A549 (cell line): ENCODE results near the gene MED17. TPM values are rescaled to one million over a fixed set of nuclear protein-coding genes. Genes with fewer than 3 reads are reported as not detected.

Experiments used
- ATAC-seq, 2 experiments: fragments of 200-7000 bp in 1 of 2; fragments of >200 bp in 1 of 2; cut with Nextera tagmentation in 1 of 2; cut with Tn5 transposase in 1 of 2; 3 replicates each; pipeline versions ENCODE4 v1.8.0 to v1.9.1; 2018 to 2020; ENCODE audit warnings: mild to moderate bottlenecking in 1 of 2, moderate library complexity in 1 of 2
- CTCF ChIA-PET: fragments of 300-600 bp; sonication (Branson Sonifier 250); formaldehyde crosslinking; extraction: SDS; loops from one replicate; lab custom pipeline; 2021; ENCODE audit warnings: antibody characterized with exemption, inconsistent platforms; lab: Yijun Ruan, JAX
- POLR2A ChIA-PET: fragments of 350-600 bp; formaldehyde crosslinking; extraction: SDS; loops from one replicate; lab custom pipeline; 2021; ENCODE audit warnings: antibody characterized with exemption, inconsistent platforms; lab: Yijun Ruan, JAX
- DNase-seq, 2 experiments: peaks; one replicate each; pipeline versions ENCODE4 v3.0.0 to v3.0.0-alpha.2; 2011 to 2016; ENCODE audit warnings: low read depth in 1 of 2, low spot score in 1 of 2
- FAIRE-seq: peaks from 2 replicates; lab custom pipeline; 2011; peaks lifted over from hg19 to GRCh38; lab: Jason Lieb, UNC
- H3K27ac ChIP-seq, 2 experiments: fragments of >200 bp; sonication (Bioruptor Twin); formaldehyde crosslinking; 3 replicates each; pipeline ENCODE4 v1.5.1; 2016 to 2017
- H3K4me1 ChIP-seq: fragments of >200 bp; sonication (Bioruptor Twin); formaldehyde crosslinking; 3 replicates; pipeline ENCODE4 v1.6.1; 2016
- H3K4me2 ChIP-seq: fragments of >200 bp; sonication (Bioruptor Twin); formaldehyde crosslinking; 3 replicates; pipeline ENCODE4 v1.6.1; 2016
- H3K4me3 ChIP-seq: fragments of >200 bp; sonication (Bioruptor Twin); formaldehyde crosslinking; 3 replicates; pipeline ENCODE4 v1.5.1; 2016
- H3K9me3 ChIP-seq: fragments of >200 bp; sonication (Bioruptor Twin); formaldehyde crosslinking; 3 replicates; pipeline ENCODE4 v1.6.1; 2016
- BHLHE40 ChIP-seq: IDR thresholded peaks from 2 replicates; pipeline ENCODE4 v1.6.1; 2012; ENCODE audit warnings: low read depth, low read length, inconsistent platforms
- CBX2 ChIP-seq: fragments of 200-600 bp; sonication (generic); IDR thresholded peaks from 2 replicates; pipeline ENCODE4 v1.6.1; 2016; ENCODE audit warnings: low read depth, mild to moderate bottlenecking, borderline replicate concordance
- CEBPB ChIP-seq, 2 experiments: fragments of >200 bp in 1 of 2; sonication (Bioruptor Twin) in 1 of 2; formaldehyde crosslinking in 1 of 2; IDR thresholded peaks; 2 replicates each; pipeline ENCODE4 v1.6.1; 2012 to 2016
- ELK1 ChIP-seq: fragments of 150-350 bp; IDR thresholded peaks from 2 replicates; pipeline ENCODE4 v1.6.1; 2014; ENCODE audit warnings: low read depth, mild to moderate bottlenecking, low read length
- ESRRA ChIP-seq: fragments of 150-350 bp; IDR thresholded peaks from 2 replicates; pipeline ENCODE4 v1.6.1; 2014; ENCODE audit warnings: mild to moderate bottlenecking, low read length, borderline replicate concordance
- FOSB ChIP-seq: fragments of 250-450 bp; sonication (Bioruptor Pico); IDR thresholded peaks from 2 replicates; pipeline ENCODE4 v1.5.0; 2020; ENCODE audit warnings: mild to moderate bottlenecking, moderate library complexity
- FOSL2 ChIP-seq, 2 experiments: fragments of 450-650 bp in 1 of 2; fragments of >200 bp in 1 of 2; sonication (Bioruptor Twin) in 1 of 2; formaldehyde crosslinking; IDR thresholded peaks; 2 replicates each; pipeline versions ENCODE4 v1.5.0 to v1.6.1; 2016 to 2020; ENCODE audit warnings: mild to moderate bottlenecking in 1 of 2, moderate library complexity in 1 of 2
- FOXS1 ChIP-seq: fragments of 250-450 bp; sonication (Bioruptor Pico); IDR thresholded peaks from 2 replicates; pipeline ENCODE4 v1.5.0; 2020; ENCODE audit warnings: mild to moderate bottlenecking, moderate library complexity
- GATA3 ChIP-seq: IDR thresholded peaks from 2 replicates; pipeline ENCODE4 v1.6.1; 2012; ENCODE audit warnings: borderline replicate concordance
- HDAC2 ChIP-seq: fragments of 200-600 bp; sonication (generic); IDR thresholded peaks from 2 replicates; pipeline ENCODE4 v1.6.1; 2016
- HEYL ChIP-seq: fragments of 250-450 bp; sonication (Bioruptor Pico); IDR thresholded peaks from 2 replicates; pipeline ENCODE4 v1.8.0; 2021; ENCODE audit warnings: mild to moderate bottlenecking, moderate library complexity
- HOXA7 ChIP-seq: fragments of 250-450 bp; sonication (Bioruptor Pico); IDR thresholded peaks from 2 replicates; pipeline ENCODE4 v1.5.0; 2020; ENCODE audit warnings: mild to moderate bottlenecking, moderate library complexity
- HOXB5 ChIP-seq: fragments of 250-450 bp; sonication (Bioruptor Pico); IDR thresholded peaks from 2 replicates; pipeline ENCODE4 v1.5.0; 2020; ENCODE audit warnings: mild to moderate bottlenecking, moderate library complexity
- KDM1A ChIP-seq: fragments of 200-600 bp; sonication (generic); IDR thresholded peaks from 2 replicates; pipeline ENCODE4 v1.6.1; 2016; ENCODE audit warnings: low read depth, mild to moderate bottlenecking
- KDM5A ChIP-seq: fragments of 200-600 bp; sonication (generic); IDR thresholded peaks from 2 replicates; pipeline ENCODE4 v1.6.1; 2016; ENCODE audit warnings: antibody characterized with exemption, mild to moderate bottlenecking
- MAFK ChIP-seq: fragments of 450-650 bp; IDR thresholded peaks from 2 replicates; pipeline ENCODE4 v1.6.1; 2014; ENCODE audit not compliant: partially characterized antibody
- MYC ChIP-seq: IDR thresholded peaks from 2 replicates; pipeline ENCODE4 v1.6.1; 2012; ENCODE audit warnings: mild to moderate bottlenecking, inconsistent platforms, low read length, improper control_type of control experiment, borderline replicate concordance
- NFE2L2 ChIP-seq: fragments of 150-350 bp; conservative IDR thresholded peaks from 2 replicates; pipeline ENCODE4 v1.6.1; 2014; ENCODE audit warnings: low read length
- PBX3 ChIP-seq: IDR thresholded peaks from 2 replicates; pipeline ENCODE4 v1.6.1; 2012
- PHF8 ChIP-seq: fragments of 200-600 bp; sonication (generic); IDR thresholded peaks from 2 replicates; pipeline ENCODE4 v1.6.1; 2016; ENCODE audit warnings: low read depth, mild to moderate bottlenecking, antibody characterized with exemption, moderate library complexity, borderline replicate concordance
- POLR2AphosphoS2 ChIP-seq: conservative IDR thresholded peaks from 2 replicates; pipeline ENCODE4 v1.6.1; 2012; ENCODE audit warnings: low read length, improper control_type of control experiment, inconsistent platforms
- RAD21 ChIP-seq, 2 experiments: fragments of >200 bp in 1 of 2; sonication (Bioruptor Twin) in 1 of 2; formaldehyde crosslinking in 1 of 2; IDR thresholded peaks in 1 of 2; conservative IDR thresholded peaks in 1 of 2; 2 replicates in 1 of 2; 3 replicates in 1 of 2; pipeline ENCODE4 v1.6.1; 2012 to 2018; ENCODE audit warnings: inconsistent platforms in 1 of 2
- RARB ChIP-seq: fragments of 250-450 bp; sonication (Bioruptor Pico); IDR thresholded peaks from 2 replicates; pipeline ENCODE4 v1.8.0; 2021; ENCODE audit warnings: mild to moderate bottlenecking, moderate library complexity
- RFX5 ChIP-seq: fragments of 450-650 bp; IDR thresholded peaks from 2 replicates; pipeline ENCODE4 v1.7.1; 2014; ENCODE audit warnings: antibody characterized with exemption, mild to moderate bottlenecking, moderate library complexity
- RNF2 ChIP-seq: fragments of 200-600 bp; sonication (generic); IDR thresholded peaks from 2 replicates; pipeline ENCODE4 v1.6.1; 2016; ENCODE audit warnings: low read depth, mild to moderate bottlenecking, antibody characterized with exemption, moderate library complexity, borderline replicate concordance
- SMC3 ChIP-seq: fragments of >200 bp; sonication (Bioruptor Twin); formaldehyde crosslinking; IDR thresholded peaks from 3 replicates; pipeline ENCODE4 v1.6.1; 2018; ENCODE audit warnings: inconsistent platforms
- SREBF2 ChIP-seq: fragments of 450-650 bp; IDR thresholded peaks from 2 replicates; pipeline ENCODE4 v1.6.1; 2014; ENCODE audit warnings: mild to moderate bottlenecking, moderate library complexity
- TP53 ChIP-seq: fragments of 250-450 bp; sonication (Bioruptor Pico); IDR thresholded peaks from 2 replicates; pipeline ENCODE4 v1.5.0; 2021; ENCODE audit warnings: mild to moderate bottlenecking, moderate library complexity
- ZC3H11A ChIP-seq: fragments of 450-650 bp; IDR thresholded peaks from 2 replicates; pipeline ENCODE4 v1.6.1; 2014; ENCODE audit warnings: antibody characterized with exemption, mild to moderate bottlenecking
- ZNF302 ChIP-seq: fragments of 250-450 bp; sonication (Bioruptor Pico); IDR thresholded peaks from 2 replicates; pipeline ENCODE4 v1.9.0; 2021; ENCODE audit warnings: inconsistent platforms, mild to moderate bottlenecking, moderate library complexity
- ZSCAN20 ChIP-seq: fragments of 250-450 bp; sonication (Bioruptor Pico); IDR thresholded peaks from 2 replicates; pipeline ENCODE4 v1.8.0; 2022; ENCODE audit warnings: mild to moderate bottlenecking, moderate library complexity
- WGBS: methylation state at CpG from one replicate; pipeline ENCODE4 v1.1.6; 2017; ENCODE audit errors: missing lambda C conversion rate; 5-methylcytosine and 5-hydroxymethylcytosine counted together
- polyA minus RNA-seq: library from RNA; depleted of rRNA, polyadenylated mRNA; stranded (reverse); fragments of >200 nt; gene quantifications from 2 replicates; pipeline ENCODE4 v1.2.3, GENCODE V29; 2011; rRNA and poly(A)+ RNA removed
- polyA plus RNA-seq, 4 experiments: library from polyadenylated mRNA; depleted of rRNA in 3 of 4; stranded (reverse); fragments of >200 nt; fragmentation: RNase III in 1 of 4; extraction: RNeasy Plus Mini Kit Qiagen cat#74134 plus additional on column Dnase treatment in 1 of 4; gene quantifications; 2 replicates in 3 of 4; 3 replicates in 1 of 4; pipeline ENCODE4 v1.2.3, GENCODE V29; 2011 to 2017
- TF ChIP-seq, protein P1 (sequence below): fragments of >200 bp; sonication (Bioruptor Twin); formaldehyde crosslinking; IDR thresholded peaks from 2 replicates; pipeline ENCODE4 v1.6.1; 2016
- TF ChIP-seq, protein P2 (sequence below): fragments of 250-450 bp; sonication (Bioruptor Pico); IDR thresholded peaks from 2 replicates; pipeline ENCODE4 v1.5.0; 2021; ENCODE audit warnings: mild to moderate bottlenecking, moderate library complexity, borderline replicate concordance
- TF ChIP-seq, protein P3 (sequence below): IDR thresholded peaks from 2 replicates; pipeline ENCODE4 v1.6.1; 2012

The MED17 gene, protein sequence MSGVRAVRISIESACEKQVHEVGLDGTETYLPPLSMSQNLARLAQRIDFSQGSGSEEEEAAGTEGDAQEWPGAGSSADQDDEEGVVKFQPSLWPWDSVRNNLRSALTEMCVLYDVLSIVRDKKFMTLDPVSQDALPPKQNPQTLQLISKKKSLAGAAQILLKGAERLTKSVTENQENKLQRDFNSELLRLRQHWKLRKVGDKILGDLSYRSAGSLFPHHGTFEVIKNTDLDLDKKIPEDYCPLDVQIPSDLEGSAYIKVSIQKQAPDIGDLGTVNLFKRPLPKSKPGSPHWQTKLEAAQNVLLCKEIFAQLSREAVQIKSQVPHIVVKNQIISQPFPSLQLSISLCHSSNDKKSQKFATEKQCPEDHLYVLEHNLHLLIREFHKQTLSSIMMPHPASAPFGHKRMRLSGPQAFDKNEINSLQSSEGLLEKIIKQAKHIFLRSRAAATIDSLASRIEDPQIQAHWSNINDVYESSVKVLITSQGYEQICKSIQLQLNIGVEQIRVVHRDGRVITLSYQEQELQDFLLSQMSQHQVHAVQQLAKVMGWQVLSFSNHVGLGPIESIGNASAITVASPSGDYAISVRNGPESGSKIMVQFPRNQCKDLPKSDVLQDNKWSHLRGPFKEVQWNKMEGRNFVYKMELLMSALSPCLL
- polyA plus RNA-seq (2011; rRNA removed) (19.2 and 20.3 TPM in 2 replicates), polyA plus RNA-seq (2017; fragmentation: RNase III; extraction: RNeasy Plus Mini Kit Qiagen cat#74134 plus additional on column Dnase treatment) (16.2 to 16.7 TPM (median 16.6 TPM) in 3 replicates), polyA minus RNA-seq (8.6 and 9.9 TPM in 2 replicates)
- 9.1 and 9.5 TPM in 2 replicates for polyA plus RNA-seq (2012; cell fraction: cytosol; rRNA removed)
- 22.6 and 23.7 TPM in 2 replicates for polyA plus RNA-seq (2012; cell fraction: nucleus; rRNA removed)

GRCh38 chr11:93784145-93784934, at the start of gene MED17:
Gene MED17, plus strand, starts transcription at chr11:93784282. Its CDS starts 232 bp downstream, at chr11:93784514.
- H3K4me3 ChIP-seq, result peak within 1 kb of the TSS; percentile 83
- TF ChIP-seq HEYL, result no peak
- no peak for TF ChIP-seq ZNF302 (CRISPR knock-in tag)
- TF ChIP-seq, protein P1, sequence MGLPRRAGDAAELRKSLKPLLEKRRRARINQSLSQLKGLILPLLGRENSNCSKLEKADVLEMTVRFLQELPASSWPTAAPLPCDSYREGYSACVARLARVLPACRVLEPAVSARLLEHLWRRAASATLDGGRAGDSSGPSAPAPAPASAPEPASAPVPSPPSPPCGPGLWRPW, result no peak
- TF ChIP-seq, protein P2, sequence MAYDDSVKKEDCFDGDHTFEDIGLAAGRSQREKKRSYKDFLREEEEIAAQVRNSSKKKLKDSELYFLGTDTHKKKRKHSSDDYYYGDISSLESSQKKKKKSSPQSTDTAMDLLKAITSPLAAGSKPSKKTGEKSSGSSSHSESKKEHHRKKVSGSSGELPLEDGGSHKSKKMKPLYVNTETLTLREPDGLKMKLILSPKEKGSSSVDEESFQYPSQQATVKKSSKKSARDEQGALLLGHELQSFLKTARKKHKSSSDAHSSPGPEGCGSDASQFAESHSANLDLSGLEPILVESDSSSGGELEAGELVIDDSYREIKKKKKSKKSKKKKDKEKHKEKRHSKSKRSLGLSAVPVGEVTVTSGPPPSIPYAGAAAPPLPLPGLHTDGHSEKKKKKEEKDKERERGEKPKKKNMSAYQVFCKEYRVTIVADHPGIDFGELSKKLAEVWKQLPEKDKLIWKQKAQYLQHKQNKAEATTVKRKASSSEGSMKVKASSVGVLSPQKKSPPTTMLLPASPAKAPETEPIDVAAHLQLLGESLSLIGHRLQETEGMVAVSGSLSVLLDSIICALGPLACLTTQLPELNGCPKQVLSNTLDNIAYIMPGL (CRISPR knock-in tag), result no peak; the same call in 1 of the 2 replicates
- no peak for TF ChIP-seq NFE2L2
- TF ChIP-seq CEBPB (IDR thresholded peaks at IDR 0.05), result no peak
- TF ChIP-seq HDAC2, result no peak
- TF ChIP-seq ESRRA, result no peak
- TF ChIP-seq MAFK, result no peak
- TF ChIP-seq FOSB, result no peak
- no peak for TF ChIP-seq HOXA7 (CRISPR knock-in tag)
- TF ChIP-seq CBX2, result no peak
- no peak for TF ChIP-seq HOXB5 (CRISPR knock-in tag)
- no peak for TF ChIP-seq ZC3H11A
- TF ChIP-seq FOXS1, result no peak
- TF ChIP-seq TP53 (CRISPR knock-in tag), result no peak
- 0 out of 5 replicates have a peak, but pooled peaks of 1 of the 2 experiments have one; percentile 7 for TF ChIP-seq RAD21 (conservative IDR thresholded peaks at IDR 0.05 in 1 of 2, IDR thresholded peaks at IDR 0.05 in 1 of 2)
- TF ChIP-seq PBX3, result 0 out of 2 replicates have a peak, but pooled peaks have one; percentile 48
- TF ChIP-seq BHLHE40, result no peak
- TF ChIP-seq PHF8, result peak; percentile 79
- no peak for TF ChIP-seq GATA3
- no peak for TF ChIP-seq KDM1A
- TF ChIP-seq ELK1, result no peak
- TF ChIP-seq MYC, result no peak
- TF ChIP-seq SMC3, result no peak
- no peak for TF ChIP-seq RNF2
- no peak for TF ChIP-seq POLR2AphosphoS2
- TF ChIP-seq RFX5, result no peak
- no peak for TF ChIP-seq FOSL2 (IDR thresholded peaks at IDR 0.05)
- peak; percentile 59 for TF ChIP-seq FOSL2 (CRISPR knock-in tag; IDR thresholded peaks at IDR 0.05)
- TF ChIP-seq KDM5A, result no peak
- TF ChIP-seq RARB (CRISPR knock-in tag), result no peak
- TF ChIP-seq ZSCAN20 (CRISPR knock-in tag), result no peak
- no peak for TF ChIP-seq SREBF2
- TF ChIP-seq, protein P3, sequence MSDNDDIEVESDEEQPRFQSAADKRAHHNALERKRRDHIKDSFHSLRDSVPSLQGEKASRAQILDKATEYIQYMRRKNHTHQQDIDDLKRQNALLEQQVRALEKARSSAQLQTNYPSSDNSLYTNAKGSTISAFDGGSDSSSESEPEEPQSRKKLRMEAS, result peak; percentile 67

More at GRCh38 chr11:93784145-93784934, at the start of gene MED17:
- Histone ChIP-seq H3K27ac (peak within 1 kb of the TSS; percentile 91 to 99), H3K9me3 (no peaks in the 10 kb centered on the region), H3K4me2 (peak within 1 kb of the TSS; percentile 88), H3K4me1 (peaks cover 20% of the 10 kb centered on the region)
- WGBS, result under 1% methylated on average over 34 of the region's 72 CpGs
- ATAC-seq (peak; percentile 99), FAIRE-seq (no peak), DNase-seq (peak; percentile 89 to 90)
- CTCF ChIA-PET, result interaction anchor here (0.6 to 1.2 kb wide), 3 partner anchors 12 to 55 kb away, joined by 3 to 6 read pairs (median 3); no protein-coding TSS in a partner anchor
- POLR2A ChIA-PET, result interaction anchor here (0.6 to 1.3 kb wide), 10 partner anchors 8 to 92 kb away, joined by 3 to 48 read pairs (median 4); partner anchors contain the start of genes C11orf54 and TAF1D
